PC-9 (cell line): Measurements from ENCODE around the gene PDPR. TPM values are rescaled to one million over a fixed set of nuclear protein-coding genes. Genes with fewer than 3 reads are reported as not detected.
"Not testable (repeated sequence)": the region's sequence is repeated elsewhere in the genome, so short reads cannot be mapped to it uniquely, and the experiment has no call there.

Experiments used
- BruUV-seq: library from RNA; stranded (reverse); fragments of 400-500 nt; replicated peaks from 2 replicates; lab custom pipeline; 2021; lab: Mats Ljungman, UMichigan
- CTCF ChIA-PET: fragments of 300-600 bp; sonication (Branson Sonifier 250); formaldehyde crosslinking; loops from one replicate; lab custom pipeline; 2022; ENCODE audit warnings: antibody characterized with exemption; lab: Charles Lee
- POLR2A ChIA-PET: fragments of 300-600 bp; sonication (Branson Sonifier 250); formaldehyde crosslinking; loops from one replicate; lab custom pipeline; 2022; ENCODE audit warnings: antibody characterized with exemption; ENCODE audit not compliant: unreplicated experiment; lab: Charles Lee
- DNase-seq, 2 experiments: peaks; one replicate each; pipeline versions ENCODE4 v3.0.0 to v3.0.0-alpha.2; 2015 to 2022; ENCODE audit warnings: mixed read lengths in 1 of 2
- H2AFZ ChIP-seq: fragments of 200-600 bp; sonication (generic); 2 replicates; pipeline ENCODE4 v1.8.1; 2017; ENCODE audit warnings: antibody characterized with exemption
- H3F3A ChIP-seq: fragments of 200-600 bp; sonication (generic); 2 replicates; pipeline ENCODE4 v1.8.1; 2017; ENCODE audit warnings: antibody characterized with exemption, mild to moderate bottlenecking, low read depth; ENCODE audit not compliant: insufficient read depth
- H3K27ac ChIP-seq: fragments of 200-600 bp; sonication (generic); 2 replicates; pipeline ENCODE4 v1.6.1; 2016; ENCODE audit warnings: mixed run types
- H3K27me3 ChIP-seq: fragments of 200-600 bp; sonication (generic); 2 replicates; pipeline ENCODE4 v1.6.1; 2016; ENCODE audit warnings: low read depth, mixed run types; ENCODE audit not compliant: insufficient read depth
- H3K36me3 ChIP-seq: fragments of 200-600 bp; sonication (generic); 2 replicates; pipeline ENCODE4 v1.6.1; 2016; ENCODE audit warnings: low read depth, mixed run types
- H3K4me1 ChIP-seq: fragments of 200-600 bp; sonication (generic); replicated peaks from 2 replicates; pipeline ENCODE4 v1.6.1; 2016; ENCODE audit warnings: mixed run types; ENCODE audit not compliant: insufficient read depth
- H3K4me2 ChIP-seq: fragments of 200-600 bp; sonication (generic); 2 replicates; pipeline ENCODE4 v1.6.1; 2017; ENCODE audit warnings: mixed run types
- H3K4me3 ChIP-seq: fragments of 200-600 bp; sonication (generic); 2 replicates; pipeline ENCODE4 v1.6.1; 2016; ENCODE audit warnings: mixed run types
- H3K79me2 ChIP-seq: fragments of 200-600 bp; sonication (generic); 2 replicates; pipeline ENCODE4 v1.6.1; 2017; ENCODE audit warnings: low read depth, mixed run types
- H3K9me2 ChIP-seq: fragments of 200-600 bp; sonication (generic); 2 replicates; pipeline ENCODE4 v1.8.1; 2017; ENCODE audit warnings: mild to moderate bottlenecking; ENCODE audit not compliant: insufficient read depth
- H3K9me3 ChIP-seq: fragments of 200-600 bp; sonication (generic); 2 replicates; pipeline ENCODE4 v1.8.1; 2016; ENCODE audit warnings: low read depth; ENCODE audit not compliant: insufficient read depth
- H4K20me1 ChIP-seq: fragments of 200-600 bp; sonication (generic); 2 replicates; pipeline ENCODE4 v1.8.1; 2017; ENCODE audit not compliant: insufficient read depth
- intact Hi-C: fragments of 100-400 bp; cut with micrococcal nuclease; formaldehyde crosslinking; loops from one replicate; pipeline ENCODE4 v1.10.0; 2022; ENCODE audit not compliant: unreplicated experiment
- total RNA-seq: library from RNA; stranded (reverse); gene quantifications from 2 replicates; pipeline ENCODE4 v1.2.3, GENCODE V29; 2021

The PDPR gene
- total RNA-seq, 1 experiment from 2014 or later = 48.8 TPM

DNA sequence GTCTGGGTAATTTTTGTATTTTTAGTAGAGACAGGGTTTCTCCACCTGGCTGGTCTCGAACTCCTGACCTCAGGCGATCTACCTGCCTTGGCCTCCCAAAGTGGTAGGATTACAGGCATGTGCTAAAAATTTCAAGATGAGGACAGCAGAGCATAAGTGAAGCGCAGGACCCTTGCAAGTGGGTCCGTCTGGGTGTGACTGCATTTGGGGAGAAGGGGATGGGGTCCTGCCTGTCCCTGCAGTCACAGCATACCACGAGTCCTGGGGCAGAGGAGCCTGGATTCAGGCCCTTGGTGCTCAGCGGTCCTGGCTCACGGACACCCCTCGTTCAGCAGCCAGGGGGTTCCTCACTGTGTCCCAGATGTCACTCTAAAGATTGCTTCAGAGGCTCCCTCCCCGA, 84.1 kb downstream of the PDPR start:
- H3K79me2 ChIP-seq, H3K9me2 ChIP-seq, H3K27ac ChIP-seq, H3K9me3 ChIP-seq, H3K36me3 ChIP-seq, POLR2A ChIA-PET, DNase-seq, H3F3A ChIP-seq, CTCF ChIA-PET, H2AFZ ChIP-seq, H3K4me1 ChIP-seq, H3K4me3 ChIP-seq, intact Hi-C loops, H3K4me2 ChIP-seq, H3K27me3 ChIP-seq, BruUV-seq, H4K20me1 ChIP-seq: not testable (repeated sequence)

DNA sequence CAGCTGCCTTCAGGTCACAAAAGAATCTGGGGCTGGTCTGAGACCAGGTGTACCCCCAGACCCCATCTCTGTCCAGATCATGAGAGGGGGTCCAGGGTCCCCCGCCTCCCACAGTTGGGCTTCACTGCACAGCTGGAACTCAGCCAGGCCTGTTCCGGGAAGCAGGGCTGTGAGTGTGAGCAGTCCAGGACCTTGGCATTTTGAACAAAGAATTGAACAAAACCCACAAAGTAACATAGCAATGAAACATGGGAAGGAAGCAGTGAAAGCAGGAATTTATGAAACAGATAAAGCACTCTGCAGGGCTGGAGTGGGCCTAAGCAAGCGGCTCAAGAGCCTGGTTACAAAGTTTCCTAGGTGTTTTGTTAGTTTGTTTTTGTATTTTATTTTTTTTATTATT, 84.5 kb downstream of the PDPR start:
- CTCF ChIA-PET, H3K9me2 ChIP-seq, H3K4me1 ChIP-seq, H3K79me2 ChIP-seq, H3K9me3 ChIP-seq, H3K4me2 ChIP-seq, H3K36me3 ChIP-seq, H4K20me1 ChIP-seq, H3K4me3 ChIP-seq, DNase-seq, H3K27me3 ChIP-seq, BruUV-seq, H3F3A ChIP-seq, intact Hi-C loops, H2AFZ ChIP-seq, POLR2A ChIA-PET, H3K27ac ChIP-seq: not testable (repeated sequence)

DNA sequence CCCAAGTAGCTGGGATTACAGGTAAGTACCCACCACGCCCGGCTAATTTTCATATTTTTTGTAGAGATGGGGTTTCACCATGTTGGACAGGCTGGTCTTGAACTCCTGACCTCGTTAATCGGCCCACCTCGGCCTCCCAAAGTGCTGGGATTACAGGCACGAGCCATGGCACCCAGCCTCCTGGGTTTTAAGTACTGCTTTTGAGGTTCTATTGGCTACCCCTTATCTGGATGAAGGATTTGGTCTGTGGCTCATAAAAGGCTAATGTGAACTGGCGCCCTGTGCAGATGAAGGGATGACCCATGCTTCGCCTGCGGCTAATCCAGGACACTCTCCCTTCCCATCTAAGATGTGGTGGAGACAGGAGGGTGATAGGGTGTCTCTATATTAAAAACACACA, 85.0 kb downstream of the PDPR start:
- not testable (repeated sequence) for H3K79me2 ChIP-seq

DNA sequence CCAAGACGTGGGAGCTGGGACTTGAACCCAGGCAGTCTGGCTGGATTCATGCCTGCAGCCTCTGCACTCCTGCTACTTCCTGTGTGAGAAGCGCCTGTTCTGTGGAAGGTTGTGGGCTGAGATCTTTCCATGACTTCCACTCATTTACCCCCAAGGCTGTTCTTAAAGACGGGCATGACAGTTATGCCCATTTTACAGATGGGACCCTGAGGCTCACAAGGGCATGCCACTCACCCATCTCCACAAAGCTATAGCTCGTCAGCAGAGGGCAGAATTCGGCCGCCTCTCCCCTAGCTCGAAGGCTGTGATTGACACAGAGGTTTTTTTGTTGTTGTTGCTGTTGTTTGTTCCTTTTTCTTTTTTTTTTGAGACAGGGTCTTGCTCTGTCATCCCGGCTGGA, 85.9 kb downstream of the PDPR start:
- POLR2A ChIA-PET, H4K20me1 ChIP-seq, H2AFZ ChIP-seq, BruUV-seq, H3F3A ChIP-seq, DNase-seq, H3K27me3 ChIP-seq, H3K4me3 ChIP-seq, H3K79me2 ChIP-seq, H3K4me1 ChIP-seq, H3K9me2 ChIP-seq, H3K4me2 ChIP-seq, H3K27ac ChIP-seq, CTCF ChIA-PET, intact Hi-C loops, H3K36me3 ChIP-seq, H3K9me3 ChIP-seq: not testable (repeated sequence)

More for the DNA sequence above, 85.0 kb downstream of the PDPR start:
- H3K27me3 ChIP-seq, H3K4me2 ChIP-seq, CTCF ChIA-PET, H3K9me2 ChIP-seq, POLR2A ChIA-PET, H2AFZ ChIP-seq, BruUV-seq, H4K20me1 ChIP-seq, H3K4me1 ChIP-seq, H3K36me3 ChIP-seq, H3F3A ChIP-seq, DNase-seq, H3K9me3 ChIP-seq, H3K4me3 ChIP-seq, H3K27ac ChIP-seq, intact Hi-C loops: not testable (repeated sequence)

DNA sequence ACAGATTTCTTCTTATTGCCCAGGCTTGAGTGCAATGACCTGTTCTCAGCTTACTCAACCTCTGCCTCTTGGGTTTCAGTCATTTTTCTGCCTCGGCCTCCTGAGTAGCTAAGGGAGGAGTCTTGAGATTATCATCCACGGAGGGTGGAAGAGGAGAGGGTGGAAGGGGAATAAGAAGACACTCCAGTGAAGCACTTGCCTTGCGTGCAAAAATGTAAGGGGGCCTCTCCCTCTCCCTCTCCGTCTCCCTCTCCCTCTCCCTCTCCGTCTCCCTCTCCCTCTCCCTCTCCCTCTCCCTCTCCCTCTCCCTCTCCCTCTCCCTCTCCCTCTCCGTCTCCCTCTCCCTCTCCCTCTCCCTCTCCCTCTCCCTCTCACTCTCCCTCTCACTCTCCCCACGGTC, 89.4 kb downstream of the PDPR start:
- H2AFZ ChIP-seq, H3K4me2 ChIP-seq, H3K9me2 ChIP-seq, H3K4me1 ChIP-seq, H4K20me1 ChIP-seq, H3K27ac ChIP-seq, POLR2A ChIA-PET, BruUV-seq, H3K36me3 ChIP-seq, H3K79me2 ChIP-seq, CTCF ChIA-PET, H3F3A ChIP-seq, H3K27me3 ChIP-seq, DNase-seq, H3K9me3 ChIP-seq, intact Hi-C loops, H3K4me3 ChIP-seq: not testable (repeated sequence)

DNA sequence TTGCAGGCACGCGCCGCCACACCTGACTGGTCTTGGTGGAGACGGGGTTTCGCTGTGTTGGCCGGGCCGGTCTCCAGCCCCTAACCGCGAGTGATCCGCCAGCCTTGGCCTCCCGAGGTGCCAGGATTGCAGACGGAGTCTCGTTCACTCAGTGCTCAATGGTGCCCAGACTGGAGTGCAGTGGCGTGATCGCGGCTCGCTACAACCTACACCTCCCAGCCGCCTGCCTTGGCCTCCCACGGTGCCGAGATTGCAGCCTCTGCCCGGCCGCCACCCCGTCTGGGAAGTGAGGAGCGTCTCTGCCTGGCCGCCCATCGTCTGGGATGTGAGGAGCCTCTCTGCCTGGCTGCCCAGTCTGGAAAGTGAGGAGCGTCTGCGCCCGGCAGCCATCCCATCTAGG, 89.9 kb downstream of the PDPR start:
- H3F3A ChIP-seq, H3K9me3 ChIP-seq, CTCF ChIA-PET, H2AFZ ChIP-seq, H3K79me2 ChIP-seq, H3K4me3 ChIP-seq, H3K36me3 ChIP-seq, H3K27ac ChIP-seq, intact Hi-C loops, H3K4me1 ChIP-seq, H3K4me2 ChIP-seq, H3K9me2 ChIP-seq, H3K27me3 ChIP-seq, DNase-seq, POLR2A ChIA-PET, H4K20me1 ChIP-seq, BruUV-seq: not testable (repeated sequence)

DNA sequence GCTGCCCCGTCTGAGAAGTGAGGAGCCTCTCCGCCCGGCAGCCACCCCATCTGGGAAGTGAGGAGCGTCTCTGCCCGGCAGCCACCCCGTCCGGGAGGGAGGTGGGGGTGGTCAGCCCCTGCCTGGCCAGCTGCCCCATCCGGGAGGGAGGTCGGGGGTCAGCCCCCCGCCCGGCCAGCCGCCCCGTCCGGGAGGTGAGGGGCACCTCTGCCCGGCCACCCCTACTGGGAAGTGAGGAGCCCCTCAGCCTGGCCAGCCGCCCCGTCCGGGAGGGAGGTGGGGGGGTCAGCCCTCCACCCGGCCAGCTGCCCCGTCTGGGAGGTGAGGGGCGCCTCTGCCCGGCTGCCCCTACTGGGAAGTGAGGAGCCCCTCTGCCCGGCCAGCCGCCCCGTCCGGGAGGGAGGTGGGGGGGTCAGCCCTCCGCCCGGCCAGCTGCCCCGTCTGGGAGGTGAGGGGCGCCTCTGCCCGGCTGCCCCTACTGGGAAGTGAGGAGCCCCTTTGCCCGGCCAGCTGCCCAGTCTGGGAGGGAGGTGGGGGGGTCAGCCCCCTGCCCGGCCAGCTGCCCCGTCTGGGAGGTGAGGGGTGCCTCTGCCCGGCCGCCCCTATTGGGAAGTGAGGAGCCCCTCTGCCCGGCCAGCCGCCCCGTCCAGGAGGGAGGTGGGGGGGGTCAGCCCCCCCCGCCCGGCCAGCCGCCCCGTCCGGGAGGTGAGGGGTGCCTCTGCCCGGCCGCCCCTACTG, 90.7 kb downstream of the PDPR start:
- H2AFZ ChIP-seq, H3K9me3 ChIP-seq, H3K9me2 ChIP-seq, H3K27ac ChIP-seq, H4K20me1 ChIP-seq, H3K4me1 ChIP-seq, DNase-seq, BruUV-seq, H3K79me2 ChIP-seq, H3K36me3 ChIP-seq, POLR2A ChIA-PET, CTCF ChIA-PET, H3K4me2 ChIP-seq, H3K27me3 ChIP-seq, intact Hi-C loops, H3F3A ChIP-seq, H3K4me3 ChIP-seq: not testable (repeated sequence)
